NCI-H2107 treated with DMSO at 0.1 percent for 48 hours (cell line): ENCODE data around the gene TCERG1L.

ENCODE experiments used
- DNase-seq: peaks from one replicate; lab custom pipeline; 2025; ENCODE audit not compliant: unreplicated experiment; lab: John Stamatoyannopoulos, UW

TCERG1L gene

GRCh38 chr10:131077031-131077430 lies 234.5 kb downstream of the TCERG1L start:
- DNase-seq = no peak

GRCh38 chr10:131076356-131076755 lies 235.2 kb downstream of the TCERG1L start:
- DNase-seq = no peak

- DNase-seq = no peak
Observed at GRCh38 chr10:131075218-131075770, 236.2 kb downstream of the TCERG1L start.

GRCh38 chr10:131074682-131075081 lies 236.8 kb downstream of the TCERG1L start:
- DNase-seq = no peak

GRCh38 chr10:131073469-131074035 lies 238.0 kb downstream of the TCERG1L start:
- no peak for DNase-seq

- DNase-seq = no peak
Observed at GRCh38 chr10:131072651-131073468, 238.7 kb downstream of the TCERG1L start.

- DNase-seq = no peak
Observed at GRCh38 chr10:131071721-131072120, 239.8 kb downstream of the TCERG1L start.

GRCh38 chr10:131070856-131071255 lies 240.7 kb downstream of the TCERG1L start:
- no peak for DNase-seq

- DNase-seq = no peak
Observed at GRCh38 chr10:131068760-131069159, 242.8 kb downstream of the TCERG1L start.

- no peak for DNase-seq
Observed at GRCh38 chr10:131068311-131068710, 243.2 kb downstream of the TCERG1L start.

GRCh38 chr10:131067690-131068089 lies 243.8 kb downstream of the TCERG1L start:
- no peak for DNase-seq

GRCh38 chr10:131065673-131066305 lies 245.7 kb downstream of the TCERG1L start:
- DNase-seq = no peak

GRCh38 chr10:131063311-131063710 lies 248.2 kb downstream of the TCERG1L start:
- DNase-seq = no peak

GRCh38 chr10:131062621-131063260 lies 248.8 kb downstream of the TCERG1L start:
- no peak for DNase-seq

GRCh38 chr10:131061216-131061615 lies 250.3 kb downstream of the TCERG1L start:
- DNase-seq = no peak

- DNase-seq = no peak
Observed at GRCh38 chr10:131059881-131060280, 251.6 kb downstream of the TCERG1L start.

GRCh38 chr10:131058799-131059198 lies 252.7 kb downstream of the TCERG1L start:
- DNase-seq = no peak

GRCh38 chr10:131056781-131057180 lies 254.7 kb downstream of the TCERG1L start:
- DNase-seq = no peak

GRCh38 chr10:131056091-131056579 lies 255.4 kb downstream of the TCERG1L start:
- DNase-seq = no peak

GRCh38 chr10:131055437-131055836 lies 256.1 kb downstream of the TCERG1L start:
- DNase-seq = no peak

GRCh38 chr10:131053192-131053591 lies 258.3 kb downstream of the TCERG1L start:
- no peak for DNase-seq
